H1 (cell line): ENCODE data around the gene COQ8B. TPM values are rescaled to one million over a fixed set of nuclear protein-coding genes. Genes with fewer than 3 reads are reported as not detected.

Experiments
- CTCF ChIA-PET: fragments of 300-600 bp; sonication (Branson Sonifier 250); formaldehyde crosslinking; loops from one replicate; lab custom pipeline; 2021; ENCODE audit not compliant: partially characterized antibody; lab: Charles Lee
- POLR2A ChIA-PET: fragments of 300-600 bp; sonication (Branson Sonifier 250); formaldehyde crosslinking; loops from one replicate; lab custom pipeline; 2021; ENCODE audit warnings: inconsistent platforms; ENCODE audit not compliant: partially characterized antibody; lab: Charles Lee
- DNase-seq, 2 experiments: peaks; one replicate each; pipeline versions ENCODE4 v3.0.0 to v3.0.0-alpha.2; 2010 to 2022; ENCODE audit warnings: low spot score in 2 of 2, low read depth in 1 of 2, mixed read lengths in 1 of 2
- FAIRE-seq: peaks from 2 replicates; lab custom pipeline; 2011; peaks lifted over from hg19 to GRCh38; lab: Jason Lieb, UNC
- H2AFZ ChIP-seq: 2 replicates; pipeline ENCODE4 v1.8.1; 2012; ENCODE audit warnings: low read length, inconsistent platforms
- H2AK5ac ChIP-seq: 2 replicates; pipeline ENCODE4 v1.6.1; 2013; ENCODE audit warnings: low read depth, low read length
- H2BK120ac ChIP-seq: replicated peaks from 2 replicates; pipeline ENCODE3; 2013; ENCODE audit warnings: low read depth, low read length, inconsistent platforms
- H2BK12ac ChIP-seq: 2 replicates; pipeline ENCODE4 v1.6.1; 2013; ENCODE audit warnings: low read depth, low read length
- H2BK15ac ChIP-seq: 2 replicates; pipeline ENCODE4 v1.6.1; 2013; ENCODE audit warnings: low read length
- H2BK20ac ChIP-seq: 2 replicates; pipeline ENCODE4 v1.6.1; 2013; ENCODE audit warnings: low read length
- H2BK5ac ChIP-seq: 2 replicates; pipeline ENCODE4 v1.6.1; 2013; ENCODE audit warnings: low read depth, low read length
- H3K14ac ChIP-seq: 2 replicates; pipeline ENCODE4 v1.6.1; 2013; ENCODE audit warnings: inconsistent platforms; ENCODE audit not compliant: insufficient read length
- H3K18ac ChIP-seq: 2 replicates; pipeline ENCODE4 v1.6.1; 2013; ENCODE audit warnings: low read length; ENCODE audit errors: extremely low read depth
- H3K23ac ChIP-seq: 2 replicates; pipeline ENCODE4 v1.6.1; 2013; ENCODE audit warnings: inconsistent platforms; ENCODE audit not compliant: insufficient read length
- H3K23me2 ChIP-seq: 2 replicates; pipeline ENCODE4 v1.6.1; 2013; ENCODE audit warnings: low read depth, low read length
- H3K27ac ChIP-seq: 2 replicates; pipeline ENCODE4 v1.6.1; 2011; ENCODE audit warnings: low read depth, low read length, inconsistent platforms
- H3K27me3 ChIP-seq, 4 experiments: replicated peaks in 1 of 4; 1 replicate in 1 of 4; 2 replicates in 3 of 4; pipeline versions ENCODE4 v1.6.1 to v1.8.1; 2011 to 2013; ENCODE audit warnings: low read length in 3 of 4, mild to moderate bottlenecking in 3 of 4, inconsistent platforms in 2 of 4, mixed read lengths in 2 of 4, moderate library complexity in 1 of 4; ENCODE audit not compliant: control insufficient read depth in 3 of 4, insufficient read depth in 3 of 4; ENCODE audit errors: extremely low read depth in 1 of 4
- H3K36me3 ChIP-seq, 4 experiments: 2 replicates each; pipeline versions ENCODE4 v1.6.1 to v1.8.1; 2011 to 2013; ENCODE audit warnings: mild to moderate bottlenecking in 4 of 4, low read length in 3 of 4, moderate library complexity in 2 of 4, control low read depth in 1 of 4, inconsistent platforms in 1 of 4; ENCODE audit not compliant: insufficient read depth in 4 of 4, control insufficient read depth in 2 of 4
- H3K4ac ChIP-seq: replicated peaks from 2 replicates; pipeline ENCODE3; 2013; ENCODE audit warnings: low read length, low read depth, mixed read lengths, inconsistent platforms; ENCODE audit not compliant: insufficient read length
- H3K4me1 ChIP-seq, 4 experiments: replicated peaks in 1 of 4; 1 replicate in 1 of 4; 2 replicates in 3 of 4; pipeline versions ENCODE4 v1.6.1 to v1.8.1; 2011 to 2013; ENCODE audit warnings: low read length in 3 of 4, inconsistent platforms in 2 of 4, mixed read lengths in 1 of 4; ENCODE audit not compliant: insufficient read depth in 4 of 4, control insufficient read depth in 3 of 4
- H3K4me2 ChIP-seq, 2 experiments: 2 replicates each; pipeline versions ENCODE4 v1.6.1 to v1.8.1; 2011 to 2013; ENCODE audit warnings: low read depth in 2 of 2, low read length in 2 of 2, control low read depth in 1 of 2, inconsistent platforms in 1 of 2, mild to moderate bottlenecking in 1 of 2; ENCODE audit not compliant: insufficient read depth in 1 of 2
- H3K4me3 ChIP-seq, 4 experiments: fragments of 200-600, 300-600 bp in 1 of 4; sonication (generic), shearing (Covaris generic), sonication (Bioruptor Twin) in 1 of 4; 2 replicates each; pipeline versions ENCODE4 v1.5.1 to v1.8.1; 2011 to 2016; ENCODE audit warnings: low read length in 4 of 4, low read depth in 3 of 4, control low read depth in 2 of 4, inconsistent platforms in 2 of 4, mild to moderate bottlenecking in 2 of 4, mixed read lengths in 1 of 4, moderate library complexity in 1 of 4; ENCODE audit not compliant: insufficient read depth in 2 of 4; ENCODE audit errors: extremely low read depth in 1 of 4
- H3K56ac ChIP-seq: replicated peaks from 2 replicates; pipeline ENCODE3; 2013; ENCODE audit warnings: low read depth, mild to moderate bottlenecking, mixed read lengths, low read length, inconsistent platforms; ENCODE audit not compliant: insufficient read length
- H3K79me1 ChIP-seq: 2 replicates; pipeline ENCODE4 v1.6.1; 2013; ENCODE audit warnings: low read depth, low read length, control low read depth
- H3K79me2 ChIP-seq, 2 experiments: 2 replicates each; pipeline versions ENCODE4 v1.6.1 to v1.8.1; 2012 to 2013; ENCODE audit warnings: low read length in 2 of 2, mild to moderate bottlenecking in 2 of 2, inconsistent platforms in 1 of 2; ENCODE audit not compliant: insufficient read depth in 2 of 2, control insufficient read depth in 1 of 2
- H3K9ac ChIP-seq, 4 experiments: replicated peaks in 1 of 4; 1 replicate in 1 of 4; 2 replicates in 3 of 4; pipeline versions ENCODE4 v1.6.1 to v1.8.1; 2011 to 2013; ENCODE audit warnings: low read depth in 3 of 4, low read length in 3 of 4, control low read depth in 2 of 4, mild to moderate bottlenecking in 2 of 4, moderate library complexity in 2 of 4, inconsistent platforms in 1 of 4; ENCODE audit errors: extremely low read depth in 1 of 4
- H3K9me3 ChIP-seq, 2 experiments: 2 replicates each; pipeline versions ENCODE4 v1.6.1 to v1.8.1; 2012 to 2013; ENCODE audit warnings: mild to moderate bottlenecking in 2 of 2, moderate library complexity in 2 of 2, control low read depth in 1 of 2, inconsistent platforms in 1 of 2, low read depth in 1 of 2, low read length in 1 of 2, mixed read lengths in 1 of 2; ENCODE audit not compliant: insufficient read depth in 2 of 2
- H4K20me1 ChIP-seq, 2 experiments: replicated peaks in 1 of 2; 2 replicates each; pipeline versions ENCODE3 to v1.8.1; 2011 to 2013; ENCODE audit warnings: inconsistent platforms in 2 of 2, low read length in 2 of 2, mild to moderate bottlenecking in 1 of 2; ENCODE audit not compliant: insufficient read depth in 2 of 2, control insufficient read depth in 1 of 2
- H4K5ac ChIP-seq: 2 replicates; pipeline ENCODE4 v1.6.1; 2013; ENCODE audit warnings: low read length, low read depth, mixed read lengths, inconsistent platforms; ENCODE audit not compliant: insufficient read length
- H4K8ac ChIP-seq: 2 replicates; pipeline ENCODE4 v1.8.0; 2013; ENCODE audit warnings: mild to moderate bottlenecking, moderate library complexity, low read length, inconsistent platforms; ENCODE audit not compliant: insufficient read depth; ENCODE audit errors: extremely low read depth
- H4K91ac ChIP-seq: replicated peaks from 2 replicates; pipeline ENCODE3; 2013; ENCODE audit warnings: low read length, mixed read lengths, inconsistent platforms; ENCODE audit not compliant: insufficient read length
- CBX8 ChIP-seq: fragments of 300-800, 300-1000 bp; sonication (generic); IDR thresholded peaks from 2 replicates; pipeline ENCODE4 v1.7.1; 2016; ENCODE audit warnings: low read depth, low read length, borderline replicate concordance
- RAD21 ChIP-seq, 2 experiments: IDR thresholded peaks in 1 of 2; conservative IDR thresholded peaks in 1 of 2; 2 replicates each; pipeline ENCODE4 v1.6.1; 2011; ENCODE audit warnings: low read depth in 2 of 2, low read length in 2 of 2, improper control_type of control experiment in 1 of 2, inconsistent platforms in 1 of 2, mild to moderate bottlenecking in 1 of 2, moderate library complexity in 1 of 2
- WGBS, 2 experiments: shearing (Covaris generic) in 1 of 2; methylation state at CpG; one replicate each; pipeline versions ENCODE4 v1.1.6 to v1.1.7; 2013 to 2015; ENCODE audit warnings: low lambda C conversion rate in 2 of 2, mixed read lengths in 2 of 2, inconsistent platforms in 1 of 2, low coverage in 1 of 2, missing lambda C conversion rate in 1 of 2; ENCODE audit not compliant: insufficient replicate concordance in 2 of 2, insufficient coverage in 1 of 2, insufficient read length in 1 of 2; ENCODE audit errors: extremely low coverage in 1 of 2, missing lambda C conversion rate in 1 of 2; 5-methylcytosine and 5-hydroxymethylcytosine counted together
- polyA plus RNA-seq, 7 experiments: library from polyadenylated mRNA; depleted of rRNA in 3 of 7; stranded (reverse) in 5 of 7; unstranded in 2 of 7; fragments of >200 nt in 5 of 7; fragments of 200-250 nt in 2 of 7; gene quantifications; 1 replicate in 5 of 7; 2 replicates in 1 of 7; 4 replicates in 1 of 7; pipeline versions ENCODE4 v1.2.1 to v1.2.3, GENCODE V29; 2011 to 2013; ENCODE audit warnings: missing spikeins in 2 of 7, mixed read lengths in 2 of 7
- total RNA-seq: library from RNA; stranded (reverse); fragmentation: NEBNext Ultra II Directional; extraction: Animal tissue kit (Norgen Biotek cat#: 25700); gene quantifications from 2 replicates; pipeline ENCODE4 v1.2.1, GENCODE V29; 2021

COQ8B gene
- total and polyA plus RNA-seq, 2 of the 8 experiments (the other 6 are each of a cell fraction or from before 2014, with no cell fraction given) = 41.7 to 46.1 TPM

- no peak overlapping the region for H3K4ac ChIP-seq
- peaks cover 0 to 25% (median 15%) of the 10 kb centered on the region in 4 experiments; a peak in 6 of 7 replicates for H3K4me1 ChIP-seq
- no peak overlapping the region for H2BK12ac ChIP-seq
- H4K5ac ChIP-seq = no peak overlapping the region
- H4K20me1 ChIP-seq = peaks cover 0 to 8% of the 10 kb centered on the region in 2 experiments
- H3K56ac ChIP-seq = no peak overlapping the region
- H2BK15ac ChIP-seq = no peak overlapping the region
- no peak for FAIRE-seq
- DNase-seq = no peak
- no peak overlapping the region for H3K14ac ChIP-seq
- H3K36me3 ChIP-seq = peaks cover 0 to 14% (median 8%) of the 10 kb centered on the region in 4 experiments; a peak in 5 of 8 replicates
- ChIA-PET CTCF (interaction anchor here (0.9 to 3.2 kb wide), 7 partner anchors 9 to 114 kb away, joined by 3 to 15 read pairs (median 3); no protein-coding TSS in a partner anchor), POLR2A (interaction anchor here (1.0 to 1.5 kb wide), 5 partner anchors 9 to 85 kb away, joined by 3 to 5 read pairs (median 4); no protein-coding TSS in a partner anchor)
- no peak for TF ChIP-seq CBX8
- TF ChIP-seq RAD21 (IDR thresholded peaks at IDR 0.05 in 1 of 2, conservative IDR thresholded peaks at IDR 0.05 in 1 of 2; ENCODE audit: low read depth in 2 of 2, low read length in 2 of 2) = no peak
- H3K23me2 ChIP-seq = peaks cover 9% of the 10 kb centered on the region; the same call in 1 of the 2 replicates
- no peak overlapping the region for H3K27ac ChIP-seq
- 92% methylated on average over 11 of the region's 11 CpGs; no CpG with 5 or more reads in 1 of the 2 experiments for WGBS, 2 experiments
- H2BK120ac ChIP-seq = no peak overlapping the region
- no peak overlapping the region for H3K23ac ChIP-seq
- H3K79me1 ChIP-seq = peaks cover 7% of the 10 kb centered on the region
- H3K4me2 ChIP-seq = no peak overlapping the region
- no peak overlapping the region for H2BK20ac ChIP-seq
- H4K8ac ChIP-seq = no peak overlapping the region
- no peak overlapping the region for H2AFZ ChIP-seq
- no peak overlapping the region for H2AK5ac ChIP-seq
- no peak overlapping the region for H4K91ac ChIP-seq
- peaks cover 0 to 17% of the 10 kb centered on the region in 2 experiments; a peak in 3 of 4 replicates for H3K79me2 ChIP-seq
- no peaks in the 10 kb centered on the region for H3K9me3 ChIP-seq
- H3K9ac ChIP-seq = no peak overlapping the region
- no peak overlapping the region for H3K4me3 ChIP-seq
- no peak overlapping the region for H3K18ac ChIP-seq
- no peak overlapping the region for H2BK5ac ChIP-seq
- no peaks in the 10 kb centered on the region for H3K27me3 ChIP-seq
Measured at GRCh38 chr19:40693150-40693788, 23.4 kb downstream of the COQ8B start.
